OCI-LY7 (cell line): ENCODE data around the gene SLC19A1.

ENCODE experiments used
- CTCF ChIP-seq: fragments of 200-600 bp; sonication (generic); conservative IDR thresholded peaks from 2 replicates; pipeline ENCODE4 v1.5.1; 2014; ENCODE audit warnings: mild to moderate bottlenecking, antibody characterized with exemption, low read length, moderate library complexity, mixed read lengths
- EZH2phosphoT487 ChIP-seq: fragments of 200-600 bp; sonication (generic); IDR thresholded peaks from 2 replicates; pipeline ENCODE4 v1.6.1; 2018; ENCODE audit warnings: low read depth, borderline replicate concordance, mild to moderate bottlenecking, mixed run types, antibody characterized with exemption, low read length, moderate library complexity, mixed read lengths

DNA sequence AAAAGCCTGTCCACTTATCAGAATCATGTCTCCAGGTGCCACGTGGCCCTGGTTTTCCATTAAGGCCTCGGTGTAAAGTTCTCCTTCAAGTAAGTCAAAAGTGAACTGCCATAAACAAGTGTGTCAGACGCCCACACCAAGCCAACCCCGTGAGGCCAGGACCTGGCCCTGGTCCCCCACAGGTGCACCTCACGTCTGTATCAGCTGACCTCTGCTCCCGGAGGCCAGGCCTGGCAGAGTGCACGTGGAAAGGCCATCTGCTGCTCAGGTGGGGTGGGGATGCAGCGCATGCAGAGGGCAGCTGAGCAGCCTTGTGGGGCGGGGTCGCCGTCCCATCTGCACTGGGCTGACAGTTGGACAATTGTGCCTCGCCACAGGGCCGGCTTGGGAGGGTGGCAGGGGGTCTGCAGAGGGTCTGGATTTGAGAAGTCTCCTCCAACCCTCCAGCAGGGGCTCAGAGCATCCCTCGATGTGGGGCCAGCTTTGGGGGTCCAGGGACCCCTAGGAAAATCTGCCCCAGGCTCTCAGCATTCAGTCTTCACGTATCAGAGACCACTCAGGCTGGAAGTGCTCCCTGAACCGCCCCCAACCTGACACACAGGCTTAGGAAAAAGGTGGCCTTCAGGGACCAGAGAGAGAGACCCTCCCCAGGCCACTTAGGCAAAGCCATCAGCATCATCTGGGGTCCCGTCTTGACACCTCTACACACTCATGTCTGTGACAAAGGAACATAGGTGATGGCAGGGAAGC, 3.0 kb downstream of the SLC19A1 start:
- TF ChIP-seq CTCF = no peak
- no peak for TF ChIP-seq EZH2phosphoT487
